ENCODE measurements around the gene KRT77. TPM values are rescaled to one million over a fixed set of nuclear protein-coding genes. Genes with fewer than 3 reads are reported as not detected.

The KRT77 gene
- total RNA-seq, 1 donor from 2014 or later = not detected

DNA sequence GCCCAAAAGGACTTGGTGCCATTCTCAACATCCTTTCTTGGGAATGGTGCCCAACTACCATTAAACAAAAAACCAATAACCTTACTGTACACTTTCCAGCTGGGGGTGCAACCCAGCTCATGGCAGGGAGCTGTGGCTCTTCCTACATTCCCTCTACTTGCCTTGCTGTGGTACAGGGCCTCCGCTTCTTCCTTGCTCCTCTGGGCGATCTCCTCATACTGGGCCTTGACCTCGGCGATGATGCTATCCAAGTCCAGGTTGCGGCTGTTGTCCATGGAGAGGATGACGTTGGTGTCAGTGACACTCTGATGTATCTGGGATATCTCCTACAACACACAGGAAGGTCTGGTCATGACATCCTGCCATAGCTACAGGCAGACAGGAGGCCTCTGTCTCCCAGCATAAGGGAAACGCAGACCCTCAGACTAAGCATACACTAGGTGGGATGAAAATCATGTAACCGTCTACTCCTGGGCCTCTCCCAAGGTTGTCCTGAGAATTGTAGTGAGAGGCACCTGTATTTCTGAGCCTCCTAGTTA is 55.2 kb downstream of the KRT77 start:
- Mint-ChIP-seq H3K27me3 (ENCODE audit: unreplicated experiment) (peaks cover 45% of the 10 kb centered on the region), H3K9me3 (ENCODE audit: unreplicated experiment) (no peaks in the 10 kb centered on the region)
- peak; percentile 56 for DNase-seq (ENCODE audit: extremely low spot score, unreplicated experiment)

DNA sequence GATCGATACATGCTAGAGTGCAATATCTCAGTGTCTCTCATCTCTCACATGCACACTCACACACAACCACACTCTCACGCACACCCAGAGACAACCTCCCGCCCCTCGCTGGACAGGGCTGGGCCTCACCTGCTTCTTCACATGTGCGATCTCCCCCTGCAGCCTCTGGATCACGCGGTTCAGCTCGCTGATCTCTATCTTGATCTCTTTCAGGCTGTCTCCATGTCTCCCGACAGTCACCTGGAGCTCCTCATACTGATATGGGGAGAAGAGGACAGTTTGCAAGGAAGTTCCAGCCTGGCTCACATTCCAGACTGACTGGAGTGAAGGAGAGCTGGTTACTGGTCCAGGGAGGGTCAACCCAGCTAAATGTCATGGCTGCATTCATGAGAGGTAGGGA is 55.7 kb downstream of the KRT77 start:
- peak; percentile 67 for DNase-seq (ENCODE audit: extremely low spot score, unreplicated experiment)
- no peaks in the 10 kb centered on the region for H3K4me1 Mint-ChIP-seq (ENCODE audit: unreplicated experiment)
- no peak overlapping the region for H3K4me3 Mint-ChIP-seq (ENCODE audit: unreplicated experiment)
- H3K27ac Mint-ChIP-seq (ENCODE audit: unreplicated experiment) = no peak overlapping the region
- no peaks in the 10 kb centered on the region for H3K36me3 Mint-ChIP-seq (ENCODE audit: unreplicated experiment)
- no peaks in the 10 kb centered on the region for H3K9me3 Mint-ChIP-seq (ENCODE audit: unreplicated experiment)
- TF ChIP-seq CTCF (IDR thresholded peaks at IDR 0.05) = no peak
- peaks cover 45% of the 10 kb centered on the region for H3K27me3 Mint-ChIP-seq (ENCODE audit: unreplicated experiment)

More for the DNA sequence above, 55.2 kb downstream of the KRT77 start:
- TF ChIP-seq CTCF (IDR thresholded peaks at IDR 0.05) = no peak
- Mint-ChIP-seq H3K36me3 (ENCODE audit: unreplicated experiment) (no peaks in the 10 kb centered on the region), H3K4me1 (ENCODE audit: unreplicated experiment) (no peaks in the 10 kb centered on the region), H3K27ac (ENCODE audit: unreplicated experiment) (no peak overlapping the region), H3K4me3 (ENCODE audit: unreplicated experiment) (no peak overlapping the region)

DNA sequence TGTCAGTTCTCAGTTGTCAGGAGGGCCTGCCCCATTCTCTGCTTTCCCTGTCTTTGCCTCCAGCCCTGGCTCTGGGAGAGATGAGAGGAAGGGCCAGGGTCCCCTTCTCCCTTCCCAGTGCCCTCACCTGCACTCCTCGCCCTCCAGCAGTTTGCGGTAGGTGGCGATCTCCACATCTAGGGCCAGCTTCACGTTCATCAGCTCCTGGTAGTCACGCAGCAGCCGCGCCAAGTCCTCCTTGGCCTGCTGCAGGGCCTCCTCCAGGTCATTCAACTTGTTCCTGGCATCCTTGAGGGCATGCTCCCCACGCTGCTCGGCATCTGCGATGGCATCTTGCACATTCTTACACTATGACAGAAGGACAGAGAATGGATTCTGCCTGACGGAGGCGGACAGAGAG is 56.7 kb downstream of the KRT77 start:
- H3K27ac Mint-ChIP-seq (ENCODE audit: unreplicated experiment) = no peak overlapping the region
- no peak overlapping the region for H3K4me3 Mint-ChIP-seq (ENCODE audit: unreplicated experiment)
- H3K36me3 Mint-ChIP-seq (ENCODE audit: unreplicated experiment) = no peaks in the 10 kb centered on the region
- no peak for TF ChIP-seq CTCF (IDR thresholded peaks at IDR 0.05)
- H3K4me1 Mint-ChIP-seq (ENCODE audit: unreplicated experiment) = no peaks in the 10 kb centered on the region
- no peaks in the 10 kb centered on the region for H3K9me3 Mint-ChIP-seq (ENCODE audit: unreplicated experiment)
- DNase-seq (ENCODE audit: extremely low spot score, unreplicated experiment) = peak; percentile 79
- H3K27me3 Mint-ChIP-seq (ENCODE audit: unreplicated experiment) = peaks cover 47% of the 10 kb centered on the region

DNA sequence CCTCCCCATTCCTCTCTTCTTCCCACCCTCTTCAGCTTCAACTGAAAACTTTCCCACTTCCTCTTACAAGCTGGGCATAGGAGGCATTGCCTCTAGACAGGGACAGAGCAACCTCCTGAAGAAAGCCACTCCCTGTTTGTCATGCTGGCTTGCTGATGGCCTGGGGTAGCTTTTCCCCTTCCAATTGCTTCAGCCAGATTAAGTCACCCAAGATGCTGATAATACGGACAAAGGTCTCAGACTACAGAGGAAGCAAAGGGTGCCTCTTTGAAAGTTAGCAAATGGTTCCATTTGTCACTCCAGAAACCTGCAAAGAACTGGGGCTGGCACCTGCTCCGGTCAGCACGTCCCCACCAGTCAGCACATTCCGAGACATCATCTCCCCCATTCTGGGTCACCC is 57.3 kb downstream of the KRT77 start:
- TF ChIP-seq CTCF (IDR thresholded peaks at IDR 0.05) = no peak
- Mint-ChIP-seq H3K27me3 (ENCODE audit: unreplicated experiment) (peaks cover 52% of the 10 kb centered on the region), H3K27ac (ENCODE audit: unreplicated experiment) (no peak overlapping the region), H3K9me3 (ENCODE audit: unreplicated experiment) (no peaks in the 10 kb centered on the region), H3K4me3 (ENCODE audit: unreplicated experiment) (no peak overlapping the region), H3K4me1 (ENCODE audit: unreplicated experiment) (no peaks in the 10 kb centered on the region), H3K36me3 (ENCODE audit: unreplicated experiment) (no peaks in the 10 kb centered on the region)
- peak; percentile 60 for DNase-seq (ENCODE audit: extremely low spot score, unreplicated experiment)

DNA sequence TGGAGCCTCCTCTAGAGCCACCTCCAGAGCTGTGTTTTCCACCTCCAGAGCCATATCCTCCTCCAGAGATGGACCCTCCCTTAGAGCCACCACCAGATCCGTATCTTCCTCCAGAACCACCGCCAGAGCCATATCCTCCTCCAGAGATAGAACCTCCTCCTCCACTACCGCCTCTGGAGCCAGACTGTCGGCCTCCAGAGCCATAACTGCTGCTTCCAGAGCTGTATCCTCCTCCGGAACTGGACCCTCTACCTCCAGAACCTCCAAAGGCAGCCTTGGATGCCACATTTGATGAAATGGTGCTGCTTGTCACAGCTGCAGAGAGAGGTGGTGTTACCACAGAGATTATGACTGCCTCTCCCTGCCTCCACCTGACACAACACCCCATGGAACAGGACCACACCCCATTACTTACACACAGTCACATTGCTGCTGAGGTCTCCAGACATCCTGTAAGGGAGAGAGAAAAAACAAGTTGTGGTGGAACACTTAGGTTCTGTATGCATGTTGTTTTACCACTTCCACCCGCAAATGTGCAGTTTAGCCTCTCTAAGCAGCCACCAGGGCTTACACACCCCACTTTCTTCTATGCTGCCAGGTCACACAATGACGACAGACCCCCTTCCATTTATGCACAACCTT is 58.1 kb downstream of the KRT77 start:
- Mint-ChIP-seq H3K27me3 (ENCODE audit: unreplicated experiment) (peaks cover 56% of the 10 kb centered on the region), H3K4me1 (ENCODE audit: unreplicated experiment) (no peaks in the 10 kb centered on the region), H3K36me3 (ENCODE audit: unreplicated experiment) (no peaks in the 10 kb centered on the region), H3K27ac (ENCODE audit: unreplicated experiment) (no peak overlapping the region), H3K9me3 (ENCODE audit: unreplicated experiment) (no peaks in the 10 kb centered on the region), H3K4me3 (ENCODE audit: unreplicated experiment) (no peak overlapping the region)
- no peak for TF ChIP-seq CTCF (IDR thresholded peaks at IDR 0.05)
- peak; percentile 76 for DNase-seq (ENCODE audit: extremely low spot score, unreplicated experiment)

All from osteocyte (in vitro differentiated cells).